OCI-LY7 (cell line): Measurements from ENCODE around the gene TMEM250. TPM values are rescaled to one million over a fixed set of nuclear protein-coding genes. Genes with fewer than 3 reads are reported as not detected.

Experiments used
- BruUV-seq: library from RNA; stranded (reverse); fragments of 400-500 nt; replicated peaks from 2 replicates; lab custom pipeline; 2021; lab: Mats Ljungman, UMichigan
- CTCF ChIA-PET: fragments of 300-600 bp; sonication (Branson Sonifier 250); formaldehyde crosslinking; loops from one replicate; lab custom pipeline; 2022; ENCODE audit warnings: antibody characterized with exemption; ENCODE audit not compliant: unreplicated experiment; lab: Charles Lee
- POLR2A ChIA-PET: fragments of 300-600 bp; sonication (Branson Sonifier 250); formaldehyde crosslinking; loops from one replicate; lab custom pipeline; 2022; ENCODE audit warnings: antibody characterized with exemption; lab: Charles Lee
- DNase-seq: peaks from one replicate; pipeline ENCODE4 v3.0.0-alpha.2; 2015; ENCODE audit warnings: low spot score
- H2AFZ ChIP-seq: fragments of 200-600 bp; sonication (generic), shearing (Covaris generic); 2 replicates; pipeline ENCODE4 v1.6.1; 2014; ENCODE audit warnings: mild to moderate bottlenecking, antibody characterized with exemption, low read length, moderate library complexity
- H3K27ac ChIP-seq: fragments of 200-600 bp; sonication (generic); 2 replicates; pipeline ENCODE4 v1.5.1; 2014; ENCODE audit warnings: mixed run types, low read depth, mild to moderate bottlenecking, moderate library complexity, low read length, inconsistent platforms; ENCODE audit not compliant: poor library complexity, severe bottlenecking
- H3K36me3 ChIP-seq: fragments of 200-600 bp; sonication (generic); 2 replicates; pipeline ENCODE4 v1.6.1; 2014; ENCODE audit warnings: mild to moderate bottlenecking, antibody characterized with exemption, low read length, moderate library complexity, mixed read lengths; ENCODE audit not compliant: insufficient read depth
- H3K4me1 ChIP-seq: fragments of 200-600 bp; sonication (generic); 2 replicates; pipeline ENCODE4 v1.5.1; 2014; ENCODE audit warnings: mild to moderate bottlenecking, low read length; ENCODE audit not compliant: insufficient read depth, poor library complexity, severe bottlenecking
- H3K4me2 ChIP-seq: fragments of 200-600 bp; sonication (generic); 2 replicates; pipeline ENCODE4 v1.6.1; 2014; ENCODE audit warnings: mild to moderate bottlenecking, low read length
- H3K4me3 ChIP-seq: fragments of 200-600 bp; sonication (generic); 2 replicates; pipeline ENCODE4 v1.5.1; 2014; ENCODE audit warnings: mild to moderate bottlenecking, low read depth, low read length; ENCODE audit not compliant: poor library complexity, severe bottlenecking
- H3K79me2 ChIP-seq: fragments of 200-600 bp; sonication (generic); 2 replicates; pipeline ENCODE4 v1.6.1; 2016; ENCODE audit warnings: low read depth, mild to moderate bottlenecking, low read length, moderate library complexity, mixed read lengths; ENCODE audit not compliant: insufficient read depth
- H3K9me2 ChIP-seq: fragments of 200-600 bp; sonication (generic); 2 replicates; pipeline ENCODE4 v1.6.1; 2016; ENCODE audit warnings: mild to moderate bottlenecking, low read length, mixed read lengths; ENCODE audit not compliant: insufficient read depth
- H3K9me3 ChIP-seq: fragments of 200-600 bp; sonication (generic); 2 replicates; pipeline ENCODE4 v1.6.1; 2014; ENCODE audit warnings: mild to moderate bottlenecking, mixed run types, low read length, mixed read lengths
- H4K20me1 ChIP-seq: fragments of 200-600 bp; sonication (generic); 2 replicates; pipeline ENCODE4 v1.6.1; 2014; ENCODE audit warnings: mild to moderate bottlenecking, antibody characterized with exemption, low read length, moderate library complexity, mixed read lengths; ENCODE audit not compliant: insufficient read depth
- CTCF ChIP-seq: fragments of 200-600 bp; sonication (generic); conservative IDR thresholded peaks from 2 replicates; pipeline ENCODE4 v1.5.1; 2014; ENCODE audit warnings: mild to moderate bottlenecking, antibody characterized with exemption, low read length, moderate library complexity, mixed read lengths
- EZH2phosphoT487 ChIP-seq: fragments of 200-600 bp; sonication (generic); IDR thresholded peaks from 2 replicates; pipeline ENCODE4 v1.6.1; 2018; ENCODE audit warnings: low read depth, borderline replicate concordance, mild to moderate bottlenecking, mixed run types, antibody characterized with exemption, low read length, moderate library complexity, mixed read lengths
- intact Hi-C: fragments of 100-400 bp; cut with micrococcal nuclease; formaldehyde crosslinking; loops from one replicate; pipeline ENCODE4 v1.10.0; 2022; ENCODE audit not compliant: unreplicated experiment
- total RNA-seq, 2 experiments: library from RNA; depleted of rRNA in 1 of 2; stranded (reverse); fragments of >200 nt in 1 of 2; shearing (Covaris generic) in 1 of 2; gene quantifications; 2 replicates each; pipeline ENCODE4 v1.2.3, GENCODE V29; 2014 to 2022

Gene TMEM250
- total RNA-seq, 2 experiments from 2014 or later, result 51.0 to 53.8 TPM

- CTCF ChIA-PET, result no interaction called here
- no peaks in the 10 kb centered on the region for H3K36me3 ChIP-seq
- no peaks in the 10 kb centered on the region for H4K20me1 ChIP-seq
- no peak overlapping the region for H2AFZ ChIP-seq
- intact Hi-C loops, result no loop called here
- no peaks in the 10 kb centered on the region for H3K79me2 ChIP-seq
- no peak overlapping the region for H3K4me2 ChIP-seq
- no peaks in the 10 kb centered on the region for H3K9me3 ChIP-seq
- no peak for DNase-seq
- H3K4me1 ChIP-seq, result no peaks in the 10 kb centered on the region
- BruUV-seq, result no TSS peak
- no peak overlapping the region for H3K4me3 ChIP-seq
- no peaks in the 10 kb centered on the region for H3K9me2 ChIP-seq
- no peak overlapping the region for H3K27ac ChIP-seq
- POLR2A ChIA-PET, result no interaction called here
- TF ChIP-seq EZH2phosphoT487 (no peak), CTCF (no peak)
Measured at GRCh38 chr9:136128436-136128835, 9.8 kb upstream of the TMEM250 start.

- ChIA-PET POLR2A (no interaction called here), CTCF (interaction anchor here (0.5 kb wide), 1 partner anchor 10 kb away, joined by 3 read pairs; no protein-coding TSS in a partner anchor)
- no TSS peak for BruUV-seq
- TF ChIP-seq EZH2phosphoT487 (no peak), CTCF (no peak)
- H3K27ac ChIP-seq, result no peak overlapping the region
- H3K36me3 ChIP-seq, result no peaks in the 10 kb centered on the region
- no peak overlapping the region for H3K4me3 ChIP-seq
- no peaks in the 10 kb centered on the region for H3K9me3 ChIP-seq
- intact Hi-C loops, result no loop called here
- H3K4me1 ChIP-seq, result no peaks in the 10 kb centered on the region
- no peaks in the 10 kb centered on the region for H3K9me2 ChIP-seq
- no peaks in the 10 kb centered on the region for H4K20me1 ChIP-seq
- no peaks in the 10 kb centered on the region for H3K79me2 ChIP-seq
- no peak overlapping the region for H2AFZ ChIP-seq
- no peak overlapping the region for H3K4me2 ChIP-seq
- no peak for DNase-seq
Measured at GRCh38 chr9:136127313-136127712, 8.6 kb upstream of the TMEM250 start.

- H3K4me1 ChIP-seq, result peaks cover 3% of the 10 kb centered on the region
- intact Hi-C loops, result loop anchor here (5.0 kb wide), 2 partner anchors 263 to 523 kb away; no protein-coding TSS in a partner anchor
- no peaks in the 10 kb centered on the region for H3K9me3 ChIP-seq
- no peak overlapping the region for H3K4me2 ChIP-seq
- no peak for DNase-seq
- ChIA-PET POLR2A (no interaction called here), CTCF (no interaction called here)
- no peak overlapping the region for H3K27ac ChIP-seq
- TF ChIP-seq CTCF (no peak), EZH2phosphoT487 (no peak)
- H3K9me2 ChIP-seq, result no peaks in the 10 kb centered on the region
- H4K20me1 ChIP-seq, result no peaks in the 10 kb centered on the region
- no peak overlapping the region for H2AFZ ChIP-seq
- no peaks in the 10 kb centered on the region for H3K79me2 ChIP-seq
- H3K36me3 ChIP-seq, result no peaks in the 10 kb centered on the region
- no peak overlapping the region for H3K4me3 ChIP-seq
- BruUV-seq, result no TSS peak
Measured at GRCh38 chr9:136124976-136125692, 6.5 kb upstream of the TMEM250 start.
